GM21786 (cell line): ENCODE results near the gene RTCB.
A peak's percentile ranks its signal among the peaks of the same experiment; 100 is the strongest.

ENCODE experiments used
- ATAC-seq: cut with Tn5 transposase; IDR thresholded peaks from one replicate; pipeline ENCODE4 v1.9.1; 2021; ENCODE audit not compliant: unreplicated experiment

Gene RTCB

GRCh38 chr22:32411829-32412592 is at the start of gene RTCB:
Gene RTCB, minus strand, starts transcription at chr22:32412247. Its CDS starts 91 bp downstream, at chr22:32412156.
- peak; percentile 66 for ATAC-seq

GRCh38 chr22:32457031-32457430 is 45.0 kb upstream of the RTCB start:
- no peak for ATAC-seq

- ATAC-seq, result no peak
These were observed 36.9 kb upstream of the RTCB start for GRCh38 chr22:32448980-32449379.

GRCh38 chr22:32446321-32446720 is 34.3 kb upstream of the RTCB start:
- ATAC-seq, result no peak

DNA sequence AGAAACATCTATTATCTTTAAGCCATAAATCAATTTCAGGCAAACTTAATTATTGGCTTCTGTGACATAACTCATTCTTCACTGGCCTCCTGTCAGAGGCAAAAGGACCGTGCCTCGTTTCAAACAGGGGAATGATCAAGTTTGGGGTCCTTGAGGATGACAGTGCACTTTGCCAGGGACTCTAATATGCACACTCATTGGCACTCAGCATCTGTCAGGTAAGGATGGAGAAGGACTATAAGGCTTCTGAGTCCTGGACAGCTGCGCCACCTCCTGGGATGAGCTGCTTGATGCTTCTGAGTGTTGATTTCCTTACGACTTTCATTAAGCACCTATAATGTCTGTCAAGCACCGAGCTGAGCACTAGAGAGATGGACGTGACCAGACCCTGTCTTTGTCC is 32.0 kb upstream of the RTCB start:
- no peak for ATAC-seq

DNA sequence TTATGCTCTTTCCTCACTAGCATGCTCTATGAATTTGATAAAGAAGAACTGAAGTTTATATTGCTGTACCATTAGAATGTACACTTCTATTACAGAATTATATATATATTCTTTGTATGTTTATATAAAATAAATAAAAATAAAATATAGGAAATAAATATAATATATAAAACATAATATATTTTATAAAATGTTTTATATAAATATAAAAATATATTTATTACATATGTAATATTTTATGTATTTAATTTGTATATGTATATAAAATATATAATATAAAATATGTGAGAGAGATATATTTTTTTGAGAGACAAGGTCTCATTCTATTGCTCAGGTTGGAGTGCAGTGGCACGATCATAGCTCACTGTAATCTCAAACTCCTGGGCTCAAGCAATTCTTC is 18.3 kb upstream of the RTCB start:
- ATAC-seq, result no peak

DNA sequence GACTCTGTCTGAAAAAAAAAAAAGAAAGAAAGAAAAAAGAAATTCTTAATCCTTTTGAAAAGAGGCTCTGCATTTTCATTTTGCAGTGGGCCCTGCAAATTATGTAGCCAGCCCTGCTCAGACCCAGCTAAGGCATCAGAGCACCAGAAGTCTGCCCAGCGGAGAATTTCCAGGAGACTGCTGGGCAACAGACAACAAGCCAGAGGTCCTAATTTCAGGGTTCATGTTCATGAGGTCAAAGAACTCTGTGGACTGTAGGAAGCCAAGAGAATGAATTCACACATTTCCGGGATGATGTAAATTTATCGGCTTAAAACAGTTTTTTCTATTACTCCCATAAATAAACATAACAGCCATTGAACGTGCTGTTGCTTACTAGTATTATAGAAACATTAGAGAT is 14.8 kb upstream of the RTCB start:
- no peak for ATAC-seq

GRCh38 chr22:32423664-32424063 is 11.6 kb upstream of the RTCB start:
- no peak for ATAC-seq

DNA sequence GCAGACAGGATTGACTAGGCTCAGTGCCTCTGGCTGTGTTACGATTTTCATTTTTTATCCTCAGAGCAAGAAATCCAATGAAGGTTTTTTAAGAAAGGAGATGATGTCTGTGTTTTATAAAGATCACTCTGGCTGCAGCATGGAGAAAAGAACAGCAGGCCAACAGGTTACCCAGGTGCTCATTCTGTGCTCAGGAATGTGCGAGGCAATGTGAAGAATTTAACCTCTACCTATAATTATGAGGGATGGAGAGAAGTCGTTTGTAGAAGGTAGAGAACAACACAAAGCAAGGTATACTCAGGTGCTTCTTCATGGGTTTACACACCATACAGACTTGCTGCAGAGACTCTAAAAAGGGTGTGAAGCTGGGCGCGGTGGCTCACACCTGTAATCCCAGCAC is 10.0 kb upstream of the RTCB start:
- ATAC-seq, result no peak

DNA sequence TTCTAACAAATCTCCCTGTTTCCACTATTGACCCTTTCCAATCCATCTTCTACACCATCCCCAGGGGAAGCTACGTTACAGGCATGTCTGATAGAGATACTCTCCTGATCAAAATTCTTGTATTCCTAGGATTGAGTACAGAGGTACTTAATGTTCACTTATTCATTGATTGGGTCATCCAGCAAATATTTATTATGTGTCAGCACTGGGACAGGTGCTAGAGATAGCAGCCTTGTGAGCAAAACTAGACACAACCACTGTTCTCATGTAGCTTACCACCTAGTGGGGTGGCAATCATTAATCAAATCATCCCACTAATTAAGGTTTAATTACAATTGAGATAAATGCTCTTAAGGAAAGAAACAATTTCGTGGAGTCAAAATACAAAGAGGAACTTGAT is 9.4 kb upstream of the RTCB start:
- ATAC-seq, result no peak

- ATAC-seq, result no peak
These were observed 5.9 kb upstream of the RTCB start for GRCh38 chr22:32417906-32418305.

DNA sequence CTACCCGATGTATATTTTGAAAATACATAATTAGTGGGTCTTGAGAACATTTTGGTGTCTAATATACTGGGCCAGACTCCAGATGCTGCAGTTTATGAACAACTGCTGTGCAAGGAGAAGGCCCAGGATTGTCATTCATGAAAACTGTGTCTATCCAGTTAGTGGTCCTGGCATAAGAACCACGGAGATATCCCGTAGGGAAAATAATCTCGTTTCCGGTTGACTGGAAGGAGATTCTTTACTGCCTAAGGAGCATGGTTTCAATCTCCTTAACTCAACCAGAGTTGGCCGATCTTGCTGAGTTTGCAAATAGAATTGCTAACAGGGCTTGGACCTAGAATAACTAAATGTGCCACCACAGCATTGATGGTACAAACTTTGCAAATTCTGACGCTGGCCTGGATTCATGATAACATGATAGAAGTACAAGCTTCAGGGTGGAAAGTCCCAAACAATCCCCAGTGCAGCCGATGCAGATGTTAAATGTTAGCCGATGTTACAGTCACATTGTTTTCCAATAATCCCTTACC is 4.6 kb upstream of the RTCB start:
- ATAC-seq, result no peak

GRCh38 chr22:32414191-32414590 is 2.1 kb upstream of the RTCB start:
- no peak for ATAC-seq

GRCh38 chr22:32413719-32414118 is 1.7 kb upstream of the RTCB start:
- ATAC-seq, result no peak

GRCh38 chr22:32411402-32411801 is 645 bp downstream of the RTCB start:
- no peak for ATAC-seq

- ATAC-seq, result no peak
These were observed 1.6 kb downstream of the RTCB start for GRCh38 chr22:32410459-32410858.

GRCh38 chr22:32409977-32410376 is 2.1 kb downstream of the RTCB start:
- ATAC-seq, result no peak

DNA sequence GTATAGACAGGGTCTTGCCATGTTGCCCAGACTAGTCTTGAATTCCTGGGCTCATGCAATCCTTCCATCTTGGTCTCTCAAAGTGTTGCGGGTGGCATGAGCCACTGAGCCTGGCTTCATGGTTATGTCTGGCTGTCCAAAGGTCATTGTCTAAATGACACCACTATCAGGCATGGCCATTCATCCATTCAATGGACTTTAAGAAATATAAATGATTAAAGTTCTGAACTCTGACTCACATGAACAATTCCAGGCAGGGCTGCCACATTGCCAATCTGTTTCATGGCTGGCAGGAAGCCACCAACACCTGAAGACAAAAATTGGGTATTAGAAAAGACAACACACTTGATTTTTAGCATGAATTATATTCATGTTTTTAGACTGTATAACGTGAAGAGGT is 4.1 kb downstream of the RTCB start:
- no peak for ATAC-seq

DNA sequence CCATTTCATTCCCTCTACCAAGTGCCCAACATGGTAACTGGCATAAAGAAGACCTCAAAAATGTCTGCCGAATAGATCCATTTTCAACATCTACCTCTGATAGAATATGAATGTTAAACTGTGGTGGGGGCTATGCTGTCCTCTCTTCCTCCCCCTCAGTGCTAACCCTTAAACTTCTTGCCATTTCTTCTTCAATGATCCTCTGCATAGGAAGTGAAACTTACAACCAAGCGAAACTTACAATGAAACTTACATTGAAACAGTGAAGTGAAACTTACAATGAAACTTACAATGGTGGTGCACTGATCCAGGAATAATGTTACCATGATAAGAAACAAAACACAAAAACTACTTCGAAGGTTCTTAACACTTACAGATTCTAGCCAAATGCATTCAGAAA is 4.7 kb downstream of the RTCB start:
- ATAC-seq, result no peak

DNA sequence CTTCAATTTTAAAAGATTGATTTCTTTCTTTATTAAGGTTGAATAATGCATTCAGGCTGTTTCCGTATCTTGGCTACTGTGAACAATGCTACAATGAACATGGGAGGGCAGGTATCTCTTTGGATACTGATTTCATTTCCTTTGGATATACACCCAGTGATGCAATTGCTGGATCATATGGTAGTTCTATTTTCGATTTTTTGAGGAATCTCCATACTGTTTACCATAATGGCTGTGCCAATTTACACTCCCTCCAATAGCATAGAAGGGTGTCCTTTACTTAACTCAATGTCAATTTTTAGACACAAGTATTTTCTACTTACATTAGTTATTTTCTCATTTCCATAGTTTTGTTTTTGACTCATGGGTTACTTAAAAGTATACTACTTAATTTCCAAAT is 8.0 kb downstream of the RTCB start:
- ATAC-seq, result no peak

DNA sequence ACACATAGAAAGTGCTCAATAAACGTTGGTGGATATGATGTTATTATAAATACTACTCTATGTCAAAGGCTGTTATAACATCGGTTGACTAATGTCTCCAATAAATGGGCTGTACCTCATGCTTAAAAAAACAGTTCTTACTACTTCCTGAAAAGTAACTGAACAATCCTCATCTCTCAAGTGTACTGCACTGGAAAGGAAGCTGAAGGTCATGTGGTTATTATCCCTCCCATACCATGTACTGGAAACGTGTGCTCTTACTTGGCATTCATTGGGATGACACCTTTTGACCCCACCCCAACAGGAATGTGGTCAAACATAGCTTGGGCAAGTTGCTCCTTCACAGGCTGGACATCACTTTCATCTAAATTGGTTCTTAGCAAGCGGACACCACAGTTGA is 10.6 kb downstream of the RTCB start:
- no peak for ATAC-seq

DNA sequence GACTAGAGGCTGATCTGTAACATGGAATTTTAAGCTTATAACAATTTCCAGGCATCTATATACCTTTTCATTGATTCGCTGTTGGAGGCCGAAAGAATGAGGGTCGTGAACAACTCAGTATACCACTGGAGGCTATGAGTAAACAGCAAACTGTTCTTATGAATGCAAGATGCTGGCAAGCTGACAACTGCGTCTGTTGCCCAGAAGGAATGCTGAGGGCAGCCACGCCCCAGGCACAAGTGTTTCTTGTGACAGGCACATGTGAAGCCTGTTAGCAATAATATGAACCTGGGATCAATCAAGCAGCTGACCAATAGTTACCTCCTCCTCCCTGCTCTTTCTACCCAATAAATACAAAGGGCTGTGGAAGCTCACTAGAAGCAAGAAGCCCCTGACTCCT is 15.3 kb downstream of the RTCB start:
- ATAC-seq, result no peak

- ATAC-seq, result no peak
These were observed 15.8 kb downstream of the RTCB start for GRCh38 chr22:32396255-32396654.
